OCI-LY3 (cell line): ENCODE measurements around the gene SDK1.

ENCODE experiments used
- CTCF ChIP-seq: fragments of 200-600, 300-600 bp; sonication (generic); IDR thresholded peaks from 2 replicates; pipeline ENCODE4 v1.5.1; 2014; ENCODE audit warnings: antibody characterized with exemption, low read length, low read depth
- EZH2phosphoT487 ChIP-seq: fragments of 200-600 bp; shearing (Covaris generic); IDR thresholded peaks from 2 replicates; pipeline ENCODE4 v1.6.1; 2018; ENCODE audit warnings: antibody characterized with exemption, mixed run types, low read depth

- TF ChIP-seq CTCF: no peak
- TF ChIP-seq EZH2phosphoT487: no peak
Measured at GRCh38 chr7:4033996-4034395, 732.9 kb downstream of the SDK1 start.
